Neural progenitor cell (in vitro differentiated cells): ENCODE measurements around the gene ABCB10. TPM values are rescaled to one million over a fixed set of nuclear protein-coding genes. Genes with fewer than 3 reads are reported as not detected.
A peak's percentile ranks its signal among the peaks of the same experiment; 100 is the strongest.

ENCODE experiments used
- DNase-seq: peaks from one replicate; pipeline ENCODE4 v3.0.0-alpha.2; 2016; ENCODE audit warnings: low spot score
- H2AFZ ChIP-seq: fragments of 200-600 bp; sonication (generic); replicated peaks from 2 replicates; pipeline ENCODE4 v1.6.1; 2016; ENCODE audit warnings: antibody characterized with exemption
- H3F3A ChIP-seq: fragments of 200-600 bp; sonication (generic); 2 replicates; pipeline ENCODE4 v1.6.1; 2016; ENCODE audit warnings: antibody characterized with exemption, low read depth
- H3K27ac ChIP-seq: fragments of 200-600 bp; sonication (generic); 2 replicates; pipeline ENCODE4 v1.5.1; 2016; ENCODE audit warnings: mild to moderate bottlenecking
- H3K27me3 ChIP-seq: fragments of 200-600 bp; sonication (generic); 2 replicates; pipeline ENCODE4 v1.6.1; 2016; ENCODE audit warnings: mild to moderate bottlenecking, moderate library complexity
- H3K36me3 ChIP-seq: fragments of 200-600 bp; sonication (generic); 2 replicates; pipeline ENCODE4 v1.5.1; 2016
- H3K4me1 ChIP-seq: fragments of 200-600 bp; sonication (generic); 2 replicates; pipeline ENCODE4 v1.6.1; 2016; ENCODE audit warnings: mixed run types
- H3K4me2 ChIP-seq: fragments of 200-600 bp; sonication (generic); 2 replicates; pipeline ENCODE4 v1.6.1; 2016
- H3K4me3 ChIP-seq: fragments of 200-600 bp; sonication (generic); 2 replicates; pipeline ENCODE4 v1.5.1; 2016
- H3K79me2 ChIP-seq: fragments of 200-600 bp; sonication (generic); 2 replicates; pipeline ENCODE4 v1.6.1; 2016; ENCODE audit warnings: low read depth
- H3K9ac ChIP-seq: fragments of 200-600 bp; sonication (generic); 2 replicates; pipeline ENCODE4 v1.6.1; 2016
- H3K9me3 ChIP-seq: fragments of 200-600 bp; sonication (generic); 2 replicates; pipeline ENCODE4 v1.5.1; 2016; ENCODE audit warnings: low read depth
- H4K20me1 ChIP-seq: fragments of 200-600 bp; sonication (generic); 2 replicates; pipeline ENCODE4 v1.6.1; 2016; ENCODE audit warnings: low read depth
- H3K27ac Mint-ChIP-seq: 3 replicates; pipeline ENCODE4 v1.8.0; 2021; ENCODE audit warnings: mixed read lengths
- H3K27me3 Mint-ChIP-seq: 2 replicates; pipeline ENCODE4 v1.8.0; 2022; ENCODE audit warnings: low read depth, mild to moderate bottlenecking, inconsistent platforms, moderate library complexity, mixed read lengths; ENCODE audit not compliant: insufficient read depth
- H3K36me3 Mint-ChIP-seq: 3 replicates; pipeline ENCODE4 v1.8.0; 2021; ENCODE audit warnings: mixed read lengths
- H3K4me1 Mint-ChIP-seq: 3 replicates; pipeline ENCODE4 v1.8.0; 2021; ENCODE audit warnings: mixed read lengths
- H3K4me3 Mint-ChIP-seq: 3 replicates; pipeline ENCODE4 v1.8.0; 2021; ENCODE audit warnings: mild to moderate bottlenecking, moderate library complexity, mixed read lengths
- H3K9me3 Mint-ChIP-seq: 3 replicates; pipeline ENCODE4 v1.8.0; 2020; ENCODE audit warnings: mixed read lengths
- EZH2 ChIP-seq: fragments of 200-600 bp; sonication (generic); IDR thresholded peaks from 2 replicates; pipeline ENCODE4 v1.6.1; 2017; ENCODE audit warnings: antibody characterized with exemption, mild to moderate bottlenecking, moderate library complexity
- EZH2phosphoT487 ChIP-seq: fragments of 200-600 bp; sonication (generic); IDR thresholded peaks from 2 replicates; pipeline ENCODE4 v1.6.1; 2017; ENCODE audit warnings: antibody characterized with exemption
- total RNA-seq: library from RNA; depleted of rRNA; stranded (reverse); fragments of >200 nt; gene quantifications from 2 replicates; pipeline ENCODE4 v1.2.3, GENCODE V29; 2015; ENCODE audit warnings: low replicate concordance
- TF ChIP-seq, protein P1 (sequence below): fragments of 200-600 bp; sonication (generic); IDR thresholded peaks from 2 replicates; pipeline ENCODE4 v1.5.1; 2017; ENCODE audit warnings: antibody characterized with exemption, mild to moderate bottlenecking

The ABCB10 gene
- 11.6 and 11.9 TPM in 2 replicates for total RNA-seq

DNA sequence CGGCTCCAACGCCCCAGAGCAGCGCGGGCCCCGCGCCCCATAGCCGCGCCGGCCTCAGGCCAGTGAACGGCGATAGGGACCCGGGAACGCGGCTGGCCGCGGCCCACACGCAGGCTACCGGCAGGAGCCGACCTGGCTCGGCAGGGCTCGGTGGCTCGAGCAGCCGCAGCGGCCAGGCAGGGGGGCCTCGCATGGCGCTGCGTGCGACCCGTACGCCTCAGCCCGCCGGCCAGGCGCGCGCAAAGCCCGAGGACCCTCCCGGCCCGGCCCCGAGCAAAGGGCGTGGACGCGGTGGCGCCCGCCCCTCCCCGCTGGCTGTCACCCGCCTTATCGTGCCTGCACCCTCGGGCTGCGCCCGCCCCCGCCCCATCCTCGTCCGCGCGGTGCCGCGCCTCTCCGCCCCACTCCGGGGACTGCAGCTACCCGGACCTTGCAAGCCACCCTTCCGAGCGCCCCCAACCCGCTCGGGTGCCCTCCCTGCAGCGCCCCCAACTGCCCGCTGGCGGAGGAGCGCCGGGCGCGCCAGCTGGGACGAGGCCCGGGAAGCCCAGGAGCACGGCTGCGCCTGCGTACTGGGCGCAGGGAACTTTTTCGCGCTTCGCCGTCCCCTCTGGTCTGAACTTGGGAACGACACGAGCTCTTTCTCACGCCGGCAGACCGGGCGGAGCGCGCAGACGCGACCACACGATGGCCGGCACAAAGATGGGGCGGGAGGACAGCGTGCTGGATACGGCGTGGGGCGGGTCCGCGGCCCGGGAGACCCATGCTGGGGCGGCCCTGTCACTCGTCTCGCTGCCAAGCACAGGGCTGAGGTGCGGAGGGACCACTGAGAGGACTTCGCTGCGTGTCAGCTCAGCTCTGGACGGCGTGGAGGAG, at the start of gene ABCB10:
TSS of gene ABCB10 (minus strand) at position 248 of the 876 bp plus-strand sequence. CDS start at position 193, 55 bp downstream.
- Histone ChIP-seq H3K79me2 (peaks cover 38% of the 10 kb centered on the region), H3K4me3 (peak within 1 kb of the TSS; percentile 78), H3K4me2 (peak within 1 kb of the TSS; percentile 78), H3K36me3 (no peaks in the 10 kb centered on the region), H3K27ac (no peak within 1 kb of the TSS), H3K9ac (peak within 1 kb of the TSS; percentile 31), H2AFZ (peak within 1 kb of the TSS; percentile 87), H4K20me1 (peaks cover 22% of the 10 kb centered on the region), H3K4me1 (peaks cover 27% of the 10 kb centered on the region), H3K27me3 (peaks cover 35% of the 10 kb centered on the region), H3K9me3 (no peaks in the 10 kb centered on the region), H3F3A (peaks cover 23% of the 10 kb centered on the region)
- Mint-ChIP-seq H3K27me3 (peaks cover 3% of the 10 kb centered on the region), H3K4me3 (peak within 1 kb of the TSS; percentile 93), H3K9me3 (no peaks in the 10 kb centered on the region), H3K36me3 (peaks cover 3% of the 10 kb centered on the region), H3K27ac (peak within 1 kb of the TSS; percentile 21), H3K4me1 (peaks cover 36% of the 10 kb centered on the region)
- peak; percentile 98 for DNase-seq
- TF ChIP-seq EZH2 (peak; percentile 10), EZH2phosphoT487 (no peak)
- TF ChIP-seq, protein P1, sequence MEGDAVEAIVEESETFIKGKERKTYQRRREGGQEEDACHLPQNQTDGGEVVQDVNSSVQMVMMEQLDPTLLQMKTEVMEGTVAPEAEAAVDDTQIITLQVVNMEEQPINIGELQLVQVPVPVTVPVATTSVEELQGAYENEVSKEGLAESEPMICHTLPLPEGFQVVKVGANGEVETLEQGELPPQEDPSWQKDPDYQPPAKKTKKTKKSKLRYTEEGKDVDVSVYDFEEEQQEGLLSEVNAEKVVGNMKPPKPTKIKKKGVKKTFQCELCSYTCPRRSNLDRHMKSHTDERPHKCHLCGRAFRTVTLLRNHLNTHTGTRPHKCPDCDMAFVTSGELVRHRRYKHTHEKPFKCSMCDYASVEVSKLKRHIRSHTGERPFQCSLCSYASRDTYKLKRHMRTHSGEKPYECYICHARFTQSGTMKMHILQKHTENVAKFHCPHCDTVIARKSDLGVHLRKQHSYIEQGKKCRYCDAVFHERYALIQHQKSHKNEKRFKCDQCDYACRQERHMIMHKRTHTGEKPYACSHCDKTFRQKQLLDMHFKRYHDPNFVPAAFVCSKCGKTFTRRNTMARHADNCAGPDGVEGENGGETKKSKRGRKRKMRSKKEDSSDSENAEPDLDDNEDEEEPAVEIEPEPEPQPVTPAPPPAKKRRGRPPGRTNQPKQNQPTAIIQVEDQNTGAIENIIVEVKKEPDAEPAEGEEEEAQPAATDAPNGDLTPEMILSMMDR, result peak; percentile 92

DNA sequence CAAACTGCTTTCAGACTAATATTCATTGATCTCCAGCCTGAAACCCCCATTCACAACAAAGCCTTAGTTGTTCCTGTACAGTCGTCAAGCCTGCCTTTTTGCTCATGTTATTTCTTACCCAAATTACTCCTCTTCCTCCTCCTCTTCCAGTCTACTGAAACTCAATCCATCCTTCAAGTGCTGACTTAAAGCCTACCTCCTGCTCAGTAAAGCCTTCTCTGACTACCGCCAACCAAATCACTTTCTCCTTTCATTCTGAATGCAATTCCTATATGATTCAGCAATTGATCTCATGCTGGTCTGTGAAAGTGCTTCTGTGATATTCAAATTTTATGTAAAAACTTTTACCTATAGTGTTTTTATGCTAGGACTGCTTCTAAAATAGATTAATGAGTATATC, 48.9 kb upstream of the ABCB10 start:
- Mint-ChIP-seq H3K4me3 (no peak overlapping the region), H3K27ac (no peak overlapping the region), H3K36me3 (peaks cover 25% of the 10 kb centered on the region), H3K27me3 (no peaks in the 10 kb centered on the region), H3K4me1 (no peaks in the 10 kb centered on the region), H3K9me3 (no peaks in the 10 kb centered on the region)
- H3K4me2 ChIP-seq, result no peak overlapping the region
- H3K4me1 ChIP-seq, result no peaks in the 10 kb centered on the region
- no peaks in the 10 kb centered on the region for H3K79me2 ChIP-seq
- H3K4me3 ChIP-seq, result no peak overlapping the region
- H3K9ac ChIP-seq, result no peak overlapping the region
- peaks cover 5% of the 10 kb centered on the region for H4K20me1 ChIP-seq
- no peaks in the 10 kb centered on the region for H3K9me3 ChIP-seq
- H3K27ac ChIP-seq, result no peak overlapping the region
- TF ChIP-seq EZH2phosphoT487, result no peak
- no peak for TF ChIP-seq EZH2
- TF ChIP-seq, protein P1, result no peak
- H3K36me3 ChIP-seq, result peaks cover 7% of the 10 kb centered on the region
- no peak for DNase-seq
- H3K27me3 ChIP-seq, result no peaks in the 10 kb centered on the region
- H2AFZ ChIP-seq, result no peak overlapping the region
- no peaks in the 10 kb centered on the region for H3F3A ChIP-seq

DNA sequence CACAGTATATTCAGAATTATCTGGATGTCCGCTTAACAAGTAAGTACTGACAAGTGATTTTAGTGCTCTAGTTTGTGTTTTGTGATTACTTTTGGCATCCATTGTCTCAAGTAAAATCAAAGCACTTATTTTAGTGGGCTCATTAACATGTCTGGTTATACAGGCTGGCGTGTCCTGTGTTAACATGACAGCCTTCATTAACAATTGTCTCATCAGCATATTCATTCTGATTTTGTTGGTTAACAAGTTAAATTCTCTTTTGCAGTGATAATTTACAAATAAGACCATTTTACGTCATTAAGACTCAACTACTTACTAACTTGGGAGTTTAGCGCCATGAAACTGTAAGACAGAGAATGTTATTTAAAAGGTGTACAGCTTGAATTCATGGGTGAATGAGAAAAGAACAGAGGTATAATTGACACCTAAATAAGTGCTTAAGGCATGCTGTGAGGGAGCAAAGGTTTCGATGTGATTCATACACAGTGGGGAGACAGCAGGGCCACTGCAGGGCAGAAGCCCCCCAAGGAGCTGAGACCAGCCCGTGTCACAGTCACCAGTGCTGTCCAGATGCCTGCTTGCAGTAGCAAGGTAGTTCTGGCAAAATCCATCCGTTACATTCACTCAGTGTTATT, 45.0 kb upstream of the ABCB10 start:
- H3K4me1 Mint-ChIP-seq, result no peaks in the 10 kb centered on the region
- no peak overlapping the region for H2AFZ ChIP-seq
- H3K27ac Mint-ChIP-seq, result no peak overlapping the region
- H3K4me3 ChIP-seq, result no peak overlapping the region
- H3K9me3 ChIP-seq, result no peaks in the 10 kb centered on the region
- H3K27ac ChIP-seq, result no peak overlapping the region
- no peaks in the 10 kb centered on the region for H3K4me1 ChIP-seq
- H3K4me2 ChIP-seq, result no peak overlapping the region
- peaks cover 7% of the 10 kb centered on the region for H3K36me3 ChIP-seq
- peaks cover 20% of the 10 kb centered on the region for H3K36me3 Mint-ChIP-seq
- no peaks in the 10 kb centered on the region for H4K20me1 ChIP-seq
- no peaks in the 10 kb centered on the region for H3K79me2 ChIP-seq
- H3K27me3 ChIP-seq, result no peaks in the 10 kb centered on the region
- no peak overlapping the region for H3K9ac ChIP-seq
- H3K27me3 Mint-ChIP-seq, result no peaks in the 10 kb centered on the region
- H3K4me3 Mint-ChIP-seq, result no peak overlapping the region
- TF ChIP-seq, protein P1, result no peak
- TF ChIP-seq EZH2phosphoT487 (no peak), EZH2 (no peak)
- H3F3A ChIP-seq, result no peaks in the 10 kb centered on the region
- DNase-seq, result no peak
- no peaks in the 10 kb centered on the region for H3K9me3 Mint-ChIP-seq
